ENCODE results near the gene MAGEL2.

- TF ChIP-seq, protein P1, sequence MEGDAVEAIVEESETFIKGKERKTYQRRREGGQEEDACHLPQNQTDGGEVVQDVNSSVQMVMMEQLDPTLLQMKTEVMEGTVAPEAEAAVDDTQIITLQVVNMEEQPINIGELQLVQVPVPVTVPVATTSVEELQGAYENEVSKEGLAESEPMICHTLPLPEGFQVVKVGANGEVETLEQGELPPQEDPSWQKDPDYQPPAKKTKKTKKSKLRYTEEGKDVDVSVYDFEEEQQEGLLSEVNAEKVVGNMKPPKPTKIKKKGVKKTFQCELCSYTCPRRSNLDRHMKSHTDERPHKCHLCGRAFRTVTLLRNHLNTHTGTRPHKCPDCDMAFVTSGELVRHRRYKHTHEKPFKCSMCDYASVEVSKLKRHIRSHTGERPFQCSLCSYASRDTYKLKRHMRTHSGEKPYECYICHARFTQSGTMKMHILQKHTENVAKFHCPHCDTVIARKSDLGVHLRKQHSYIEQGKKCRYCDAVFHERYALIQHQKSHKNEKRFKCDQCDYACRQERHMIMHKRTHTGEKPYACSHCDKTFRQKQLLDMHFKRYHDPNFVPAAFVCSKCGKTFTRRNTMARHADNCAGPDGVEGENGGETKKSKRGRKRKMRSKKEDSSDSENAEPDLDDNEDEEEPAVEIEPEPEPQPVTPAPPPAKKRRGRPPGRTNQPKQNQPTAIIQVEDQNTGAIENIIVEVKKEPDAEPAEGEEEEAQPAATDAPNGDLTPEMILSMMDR (IDR thresholded peaks at IDR 0.05 in 8 of 11, conservative IDR thresholded peaks at IDR 0.05 in 3 of 11), result no peak
- TF ChIP-seq POLR2AphosphoS5 (IDR thresholded peaks at IDR 0.05), result no peak
Measured at GRCh38 chr15:23647421-23648370, at the start of gene MAGEL2.

All from spleen (tissue), 7 donors.